Suppressor macrophage (primary cell): ENCODE results near the gene NUP210.

Experiments
- DNase-seq, 4 experiments: peaks; one replicate each; pipeline ENCODE4 v3.0.0-alpha.2; 2020 to 2022

The NUP210 gene

DNA sequence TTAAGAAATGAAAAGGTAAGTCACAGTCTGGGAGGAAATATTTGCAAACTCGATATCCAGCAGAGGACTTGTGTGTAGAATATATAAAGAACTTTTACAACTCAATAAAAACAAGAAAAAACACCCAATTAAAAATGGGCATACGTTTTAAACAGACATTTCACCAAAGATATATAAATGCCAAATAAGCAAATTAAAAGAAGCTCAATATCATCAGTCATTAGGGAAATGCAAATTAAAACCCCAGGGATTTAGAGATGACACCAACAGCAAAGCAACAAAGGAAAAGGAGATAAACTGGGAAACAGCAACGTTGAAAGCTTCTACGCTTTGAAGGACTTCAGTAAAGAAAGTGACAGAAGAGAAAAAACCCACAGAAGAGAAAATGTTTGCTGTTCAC is 132.3 kb downstream of the NUP210 start:
- DNase-seq, result no peak

DNA sequence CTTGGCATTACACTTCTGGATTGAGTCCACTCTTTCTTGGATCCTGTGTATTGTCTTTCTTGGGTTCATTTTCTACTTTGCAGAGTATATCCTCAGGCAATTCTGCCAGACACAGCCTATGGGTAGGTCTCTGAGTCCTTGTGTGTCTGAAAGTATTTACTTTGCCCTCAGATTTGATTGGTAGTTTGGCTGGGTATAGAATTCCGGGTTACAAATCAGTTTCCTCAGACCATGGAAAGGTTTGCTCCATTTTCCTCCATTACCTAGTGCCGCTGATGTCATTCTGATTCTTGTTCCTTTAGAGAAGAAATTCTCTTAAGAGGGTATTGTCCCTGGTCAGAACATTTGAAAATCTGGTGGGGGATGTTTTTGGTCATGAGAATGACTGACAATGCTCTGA is 133.2 kb downstream of the NUP210 start:
- no peak for DNase-seq

DNA sequence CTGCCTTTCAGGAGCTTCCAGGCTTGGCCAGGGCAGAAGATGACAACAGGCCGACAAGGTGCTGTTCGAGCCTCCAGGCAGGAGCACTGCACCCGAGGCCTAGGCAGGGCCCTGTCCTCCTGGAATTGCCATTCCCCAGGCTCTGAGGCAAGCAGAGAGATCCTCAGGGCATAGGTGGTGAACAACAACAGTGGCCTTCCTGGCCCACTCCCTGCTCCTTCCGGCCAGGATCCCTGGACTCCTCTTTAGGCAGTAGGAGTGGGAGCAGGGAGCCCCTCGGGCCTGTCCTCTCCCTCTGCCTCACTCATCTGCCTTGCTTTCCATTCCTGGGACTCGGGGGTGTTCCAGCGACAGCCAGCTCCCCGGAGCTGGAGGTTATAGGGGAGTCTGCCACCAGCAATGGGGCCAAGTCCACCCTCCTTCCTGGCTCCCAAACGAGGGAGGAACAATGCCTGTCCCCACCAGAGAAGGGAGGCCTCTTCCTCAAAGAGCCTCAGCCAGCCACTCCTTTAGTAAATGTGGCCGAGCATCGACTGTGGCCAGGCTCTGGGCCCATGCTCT is 135.0 kb downstream of the NUP210 start:
- no peak for DNase-seq

DNA sequence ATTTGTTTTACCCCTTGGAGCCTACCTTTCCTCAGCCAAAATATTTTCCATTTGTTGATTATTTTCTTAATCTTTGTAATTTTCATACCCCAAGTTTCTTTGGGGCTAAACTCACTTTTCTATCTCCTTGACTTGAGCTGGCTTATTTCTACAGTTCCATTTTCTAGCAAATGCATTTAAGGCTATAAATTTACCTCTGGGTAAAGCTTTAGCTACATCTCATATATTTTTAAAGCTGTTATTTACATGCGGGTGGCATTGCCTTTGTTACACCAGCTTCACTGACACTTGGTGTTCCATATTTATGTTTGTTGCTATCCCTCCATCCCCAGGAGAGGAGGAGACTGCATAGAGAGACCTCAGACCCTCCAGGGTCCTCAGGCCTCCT is 136.3 kb downstream of the NUP210 start:
- no peak for DNase-seq

DNA sequence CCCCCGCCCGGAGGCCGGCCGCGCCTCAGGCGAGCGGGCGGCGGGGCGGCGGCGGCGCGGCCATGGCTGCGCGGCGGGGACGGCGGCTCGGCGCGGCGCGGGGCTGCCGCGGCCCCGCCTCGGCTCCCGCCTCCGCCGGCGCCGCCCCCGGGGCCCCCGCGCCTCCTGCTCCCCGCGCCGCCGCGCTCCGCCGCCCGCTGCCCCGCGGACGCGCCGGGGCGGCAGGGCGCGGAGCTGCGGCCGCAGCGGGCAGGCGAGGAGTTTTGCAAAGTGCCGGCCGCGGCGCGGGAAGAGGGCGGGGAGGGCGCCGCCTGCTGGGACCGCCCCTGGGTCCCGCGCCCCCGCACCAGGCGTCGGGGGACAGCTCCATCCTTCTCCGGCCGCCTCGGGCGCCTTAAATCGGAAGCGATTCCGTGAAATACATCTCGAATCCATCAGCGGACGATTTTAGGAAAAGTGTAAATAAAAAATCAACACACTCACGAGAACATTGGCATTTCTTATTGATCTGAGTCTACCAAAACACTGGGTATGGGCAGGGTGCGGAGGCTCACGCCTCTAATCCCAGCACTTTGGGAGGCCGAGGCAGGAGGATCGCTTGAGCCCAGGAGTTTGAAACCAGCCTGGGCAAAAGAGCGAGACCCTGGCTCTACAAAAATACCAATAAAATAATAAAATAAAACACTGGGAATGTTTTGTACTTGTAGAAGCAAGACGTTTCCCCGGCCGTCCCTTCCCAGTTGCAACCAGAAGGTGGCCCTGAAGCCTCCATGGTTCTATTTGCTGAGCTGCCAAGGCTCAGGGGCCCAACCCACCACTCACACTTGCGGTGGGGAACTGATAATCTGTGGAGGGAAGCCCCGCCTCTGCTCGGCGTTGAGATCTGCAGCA is 136.9 kb downstream of the NUP210 start:
- peak; percentile 34 to 75 (median 50) for DNase-seq

DNA sequence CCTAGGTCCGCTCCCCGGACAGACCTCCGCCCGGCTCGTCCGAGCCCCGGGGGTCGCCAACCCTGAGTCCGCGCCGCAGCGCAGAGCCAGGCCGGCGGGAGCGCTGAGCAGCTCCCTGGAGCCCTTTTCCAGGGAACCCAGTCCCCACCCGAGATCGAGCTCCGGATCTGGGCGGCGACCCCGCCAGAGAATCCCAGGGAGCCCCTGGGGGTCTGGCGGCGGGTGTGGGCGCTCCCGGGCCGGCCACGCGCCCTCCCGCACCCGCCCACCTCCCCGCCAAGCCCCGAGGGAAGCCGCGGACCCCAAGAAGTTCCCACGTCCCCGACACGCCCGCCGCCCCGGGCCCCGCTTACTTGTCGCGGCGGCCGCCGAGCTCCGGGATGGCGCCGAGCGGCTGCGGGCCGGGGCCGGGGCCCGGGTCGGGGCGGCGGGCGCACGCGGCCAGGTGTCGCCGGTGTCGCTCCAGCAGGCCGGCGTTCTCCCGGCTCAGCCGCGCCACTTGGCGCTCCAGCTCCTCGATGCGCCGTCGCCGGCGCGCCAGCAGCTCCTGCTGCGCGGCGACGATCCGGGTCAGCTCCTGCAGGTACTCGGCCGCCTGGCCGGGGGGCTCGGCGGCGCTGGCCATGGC is 137.7 kb downstream of the NUP210 start:
- peak in 2 of 4 experiments; percentile 31 to 34 for DNase-seq

DNA sequence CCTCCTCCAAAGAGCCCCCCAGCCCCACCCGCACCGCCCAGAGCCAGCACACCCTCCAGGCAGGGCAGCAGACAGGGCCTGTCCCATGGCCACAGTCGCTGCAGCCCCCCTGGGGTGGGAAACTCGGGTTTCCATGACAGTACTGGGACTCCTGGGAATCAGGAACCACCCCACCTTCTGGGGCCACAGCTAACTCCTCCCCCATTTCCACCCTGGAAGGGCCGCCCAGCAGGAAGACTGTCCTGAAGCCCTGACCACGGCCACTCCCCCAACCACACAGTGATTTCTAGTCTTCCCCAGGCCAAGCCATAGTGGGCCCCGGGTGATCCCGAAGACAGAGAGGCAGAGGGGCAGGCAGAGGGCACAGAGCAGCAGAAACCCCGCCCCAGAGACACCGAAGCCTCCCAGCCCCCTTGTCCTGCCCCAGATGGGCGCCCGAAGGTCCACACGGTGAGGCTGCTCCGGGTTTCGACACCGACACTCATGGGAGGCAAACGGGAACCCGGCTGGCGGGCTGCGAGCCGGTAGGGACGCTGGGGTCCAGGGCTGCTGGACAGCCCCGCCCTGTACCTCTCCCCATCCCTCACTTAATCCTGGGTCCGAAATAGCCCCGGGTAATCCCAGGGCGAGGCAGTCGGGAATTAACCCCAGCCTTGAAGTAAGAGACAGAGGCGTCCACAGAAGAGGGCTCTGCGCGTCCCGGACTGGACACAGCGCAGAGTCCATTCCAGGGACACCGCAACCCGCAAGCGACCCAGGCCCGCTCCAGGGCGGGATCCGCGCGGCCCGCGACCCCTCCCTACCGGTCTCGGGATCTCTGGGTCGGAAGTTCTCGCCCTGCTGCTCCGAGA is 138.4 kb downstream of the NUP210 start:
- DNase-seq, result peak; percentile 50 to 70 (median 61)

DNA sequence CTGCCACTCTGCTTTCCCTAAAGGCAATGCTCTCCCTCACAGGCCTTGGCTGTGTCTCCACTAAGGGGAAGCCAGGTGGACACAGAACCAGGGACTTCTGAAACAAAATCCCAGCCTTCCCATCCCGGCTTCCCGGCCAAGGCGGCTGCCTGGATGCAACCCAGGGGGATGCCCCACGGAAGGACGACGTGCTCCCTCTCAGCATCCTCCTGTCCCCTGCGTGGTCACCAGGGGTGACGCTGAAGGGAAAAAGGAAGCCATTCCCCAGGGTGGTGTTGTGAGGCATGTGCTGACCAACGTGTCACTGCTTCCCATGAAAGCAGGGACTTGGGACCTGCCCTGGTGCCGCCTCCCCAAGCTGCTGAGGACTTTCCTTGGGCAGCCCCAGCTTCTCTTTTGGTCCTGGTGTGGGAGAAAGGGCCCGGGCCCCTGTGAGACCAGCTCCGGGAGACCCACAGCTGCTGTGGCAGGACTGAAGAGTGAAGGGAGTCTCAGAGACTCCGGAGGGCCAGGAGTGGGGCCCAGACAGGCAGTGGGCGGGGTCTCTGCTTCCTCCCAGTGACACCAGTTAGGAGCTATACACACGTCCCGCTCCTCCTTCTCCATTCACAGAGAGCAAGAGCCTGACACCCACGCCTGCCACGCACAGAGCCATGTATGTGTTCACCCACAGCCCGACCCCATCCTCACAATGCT is 139.2 kb downstream of the NUP210 start:
- peak; percentile 55 to 80 (median 72) for DNase-seq

DNA sequence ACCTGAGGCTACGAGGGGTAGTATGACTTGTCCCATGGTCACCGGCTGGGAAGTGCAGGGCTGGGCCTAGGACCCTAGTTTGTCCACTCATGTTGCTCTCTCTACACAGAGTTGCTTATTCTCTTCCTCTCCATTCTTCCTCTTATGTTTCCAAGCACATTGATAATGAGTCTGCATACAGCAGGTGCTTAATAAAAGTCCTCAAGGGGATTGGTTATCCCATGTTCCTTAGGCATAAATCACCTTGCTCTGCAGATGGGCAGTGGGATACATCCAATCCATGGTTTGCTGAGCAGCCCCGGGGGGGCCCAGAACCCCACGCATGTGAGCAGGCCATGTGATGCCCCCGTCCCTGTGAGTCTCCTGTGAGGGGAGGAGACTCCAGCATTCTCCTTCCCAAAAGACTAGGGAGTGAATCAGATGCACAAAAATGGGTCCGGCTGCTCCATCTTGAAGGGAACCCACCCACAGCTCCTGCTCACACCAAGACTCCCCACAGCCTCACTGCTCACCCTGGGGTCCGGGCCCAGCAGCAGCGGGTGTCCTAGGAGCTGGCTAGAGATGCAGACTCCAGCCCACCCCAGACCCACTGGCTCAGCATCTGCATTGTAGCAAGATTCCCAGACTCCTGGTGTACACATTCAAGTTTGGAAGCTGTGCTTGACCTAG is 139.9 kb downstream of the NUP210 start:
- DNase-seq, result no peak

DNA sequence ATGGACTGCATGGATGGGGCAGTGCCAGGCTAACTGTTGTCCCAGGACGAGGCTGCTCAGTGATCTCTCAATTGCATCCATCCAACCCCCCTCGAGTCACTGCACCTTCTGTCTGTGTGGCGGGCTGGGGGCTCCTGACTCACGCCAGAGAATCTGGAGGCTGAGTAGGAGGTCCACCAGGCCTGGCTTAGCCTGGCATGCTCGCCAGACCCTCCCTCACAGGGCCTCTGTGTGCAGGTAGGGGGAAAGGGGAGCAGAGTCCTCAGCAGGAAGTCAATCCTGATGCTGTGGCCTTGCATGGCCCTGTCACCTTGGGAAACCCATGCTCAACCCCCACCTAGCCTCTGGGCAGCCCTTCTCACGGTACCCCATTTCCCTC is 140.6 kb downstream of the NUP210 start:
- no peak for DNase-seq

DNA sequence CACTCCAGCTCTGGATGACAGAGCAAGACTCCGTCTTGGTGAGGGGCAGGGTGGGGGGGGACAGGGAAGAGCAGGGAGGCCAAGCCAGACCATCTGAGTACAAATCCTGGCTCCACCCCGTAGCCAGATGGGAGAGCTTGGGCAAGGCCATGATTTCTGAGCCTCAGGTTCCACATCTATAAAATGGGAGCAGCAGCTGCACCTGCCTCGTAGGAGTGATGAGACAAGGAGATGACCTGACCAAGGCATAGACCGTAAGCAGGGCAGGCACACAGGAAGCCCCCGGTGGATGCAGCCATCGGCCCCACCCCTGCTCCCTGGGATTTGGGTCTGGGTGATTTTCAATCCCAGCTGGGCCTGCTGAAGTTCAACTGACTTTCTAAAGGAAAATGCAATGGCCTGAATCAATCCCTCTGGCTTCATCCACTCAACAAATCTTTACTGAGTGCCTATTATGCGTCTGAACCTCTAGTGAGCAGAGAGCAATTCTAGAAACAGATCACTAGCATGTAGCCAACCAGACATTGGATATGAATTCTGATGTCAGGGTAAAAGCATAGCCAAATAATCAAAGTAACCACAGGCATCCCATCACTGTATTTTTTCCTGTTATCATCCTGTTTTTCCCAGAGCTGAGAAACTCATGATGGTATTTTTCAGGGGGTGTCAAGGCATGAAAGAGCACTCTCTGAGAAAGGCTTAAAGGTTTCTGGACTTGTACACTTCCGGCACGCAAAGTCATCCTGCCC is 141.2 kb downstream of the NUP210 start:
- no peak for DNase-seq

DNA sequence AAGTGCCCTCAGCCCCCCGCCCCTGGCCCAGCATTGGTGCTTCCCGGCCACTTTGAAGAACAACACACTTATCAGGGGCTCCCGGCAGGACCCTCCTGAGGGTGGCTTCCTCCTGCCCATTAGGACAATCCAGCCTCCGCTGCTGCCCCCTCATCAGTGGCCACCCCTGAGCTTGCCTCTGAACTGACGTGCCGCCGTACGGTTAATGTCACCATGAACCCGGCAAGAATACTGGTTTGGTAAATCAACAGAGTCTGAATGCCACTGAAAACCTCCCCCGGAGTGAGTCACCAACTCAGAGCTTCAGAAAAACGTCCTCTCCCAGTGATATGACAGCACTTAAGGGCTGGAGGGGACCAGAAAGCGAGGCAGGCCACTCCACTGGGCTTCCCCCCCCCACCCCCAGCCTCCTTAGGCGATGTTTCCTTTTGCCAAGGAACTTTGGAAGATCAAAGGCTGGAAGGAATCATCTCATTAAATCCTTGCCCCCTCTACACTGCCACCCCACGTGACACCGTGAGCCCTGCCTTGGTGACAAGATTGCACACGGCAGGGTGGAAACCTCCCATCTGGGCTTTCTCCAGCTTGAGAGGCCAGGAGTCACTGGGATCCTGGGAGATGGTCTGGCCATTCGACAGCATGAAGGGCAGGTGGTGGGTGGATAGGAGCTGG is 142.1 kb downstream of the NUP210 start:
- DNase-seq, result peak in 3 of 4 experiments; percentile 17 to 23 (median 20)

DNA sequence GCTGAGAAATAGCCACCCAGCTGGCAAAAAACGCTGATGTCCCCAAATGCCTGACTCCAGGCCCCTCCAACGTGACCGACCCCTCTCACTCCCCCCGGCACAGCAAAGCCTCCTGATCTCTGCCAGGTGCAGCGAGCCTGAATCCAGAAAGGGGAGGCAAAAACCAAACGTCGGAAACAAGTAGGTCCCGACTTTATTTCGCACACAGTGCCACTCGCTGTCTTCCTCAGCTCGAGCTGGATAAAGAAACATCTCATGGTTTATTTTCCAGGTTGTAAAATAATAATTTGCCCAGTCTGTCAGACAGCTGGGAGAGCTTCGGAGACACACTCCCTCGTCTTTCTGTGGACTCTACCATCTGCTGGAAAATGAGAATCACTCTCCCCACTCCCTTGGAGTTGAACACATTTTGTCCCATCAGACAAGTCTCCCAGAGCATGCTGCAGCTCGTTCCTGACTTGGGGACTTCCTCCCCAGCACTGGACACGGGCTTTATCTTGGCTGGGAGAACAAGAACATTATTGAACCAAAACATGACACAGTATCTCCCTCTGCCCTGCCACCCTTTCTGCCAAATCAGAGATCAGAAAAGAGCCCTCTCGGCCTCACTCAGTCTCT is 142.8 kb downstream of the NUP210 start:
- no peak for DNase-seq

DNA sequence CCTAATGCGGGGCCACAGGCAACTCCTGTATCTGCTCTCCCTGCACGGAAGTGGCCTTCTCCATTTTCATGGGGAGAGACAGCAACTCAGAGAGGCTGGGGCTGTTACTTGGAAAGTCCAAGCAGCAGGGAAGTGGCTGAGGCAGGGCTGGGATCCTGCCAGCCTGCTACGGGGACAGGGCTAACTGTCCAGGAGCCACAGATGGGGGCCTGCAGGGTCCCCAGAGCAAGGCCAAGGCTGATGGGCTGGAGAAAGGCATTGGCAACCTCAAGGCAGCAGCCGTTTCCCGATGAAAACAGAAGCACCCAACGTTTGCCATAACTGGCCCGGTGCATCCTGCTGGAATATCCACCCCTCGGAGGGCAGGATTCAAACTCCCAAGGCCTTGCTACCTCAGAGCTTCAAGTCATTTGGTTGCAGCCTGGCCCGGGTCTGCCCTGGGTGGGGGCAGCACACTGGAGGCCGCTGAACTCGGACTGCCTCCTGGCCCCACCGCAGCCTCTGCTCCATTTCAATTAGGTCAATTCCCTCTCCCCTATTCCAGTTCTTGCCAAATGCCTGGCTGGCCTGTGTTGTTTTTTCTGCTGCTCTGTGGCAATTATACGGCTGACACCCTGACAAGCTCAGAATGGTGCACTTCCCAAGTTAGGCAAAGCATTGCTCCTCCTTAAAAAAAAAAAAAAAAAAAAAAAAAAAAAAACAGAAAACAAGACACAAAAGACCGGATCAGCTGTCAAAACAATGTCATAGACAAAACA is 143.5 kb downstream of the NUP210 start:
- DNase-seq, result no peak

DNA sequence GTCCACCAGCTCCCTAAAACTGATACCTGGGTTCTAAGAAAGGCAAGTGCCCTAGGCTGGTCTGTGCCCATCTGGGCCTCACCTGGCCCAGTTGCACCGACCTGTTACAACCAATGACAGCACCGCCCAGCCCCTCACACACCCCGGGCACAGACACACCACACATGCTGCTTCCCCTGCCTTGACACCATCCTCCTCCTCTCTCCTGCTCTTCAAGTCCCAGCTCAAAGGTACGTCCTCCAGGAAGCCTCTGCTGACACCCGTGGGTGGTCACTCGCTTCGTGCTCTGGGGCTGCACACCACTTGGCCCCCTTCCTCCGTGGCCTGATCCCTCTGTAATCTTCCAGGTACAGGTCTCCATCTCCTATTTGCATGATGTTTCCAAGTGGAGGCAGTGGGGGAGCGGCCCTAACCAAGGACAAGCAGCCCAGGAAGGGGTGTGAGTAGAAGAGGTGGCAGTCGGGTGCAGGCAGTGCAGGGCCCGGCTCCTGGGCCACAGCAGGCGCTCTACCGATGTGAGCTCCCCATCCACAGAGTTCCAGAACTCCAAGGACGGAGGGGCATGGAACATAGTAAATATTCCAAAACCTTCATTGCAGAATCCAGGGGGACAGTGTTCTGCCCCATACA is 144.6 kb downstream of the NUP210 start:
- DNase-seq, result no peak

DNA sequence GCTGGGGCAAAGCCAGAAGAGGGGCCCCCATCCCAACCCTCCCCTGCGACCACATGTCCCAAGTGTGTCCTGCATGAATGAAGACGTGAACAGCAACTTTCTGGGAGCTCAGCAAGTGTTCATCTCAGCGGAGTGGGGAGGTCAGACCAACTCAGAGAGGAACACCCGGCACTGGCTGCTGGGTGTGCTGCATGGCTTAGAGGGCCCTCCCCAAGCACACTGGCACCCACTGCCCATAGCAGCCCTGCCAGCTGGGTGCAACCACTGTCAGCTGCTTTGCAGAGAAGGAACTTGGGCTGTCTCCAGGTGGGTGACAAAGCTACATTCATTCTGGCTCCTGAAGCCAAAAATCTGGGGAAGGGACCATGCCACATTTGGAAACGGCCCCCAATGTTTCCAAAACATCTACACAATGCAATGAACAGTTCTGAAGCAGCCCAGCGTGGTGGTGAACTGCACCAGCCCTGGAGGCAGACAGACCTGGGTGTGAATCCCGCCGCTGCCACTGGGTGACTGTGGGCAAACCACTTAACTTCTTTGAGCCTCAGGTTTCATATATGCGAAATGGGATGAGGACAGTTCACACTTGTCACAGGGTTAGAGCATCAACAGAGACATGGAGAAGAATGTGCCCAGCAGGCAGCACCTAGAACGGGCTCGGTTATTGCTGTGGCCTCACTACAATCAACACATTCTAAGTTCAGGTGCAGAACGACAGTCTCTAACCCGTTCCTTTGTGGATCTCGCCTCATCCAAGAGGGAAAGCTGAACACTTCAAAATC is 145.4 kb downstream of the NUP210 start:
- no peak for DNase-seq

DNA sequence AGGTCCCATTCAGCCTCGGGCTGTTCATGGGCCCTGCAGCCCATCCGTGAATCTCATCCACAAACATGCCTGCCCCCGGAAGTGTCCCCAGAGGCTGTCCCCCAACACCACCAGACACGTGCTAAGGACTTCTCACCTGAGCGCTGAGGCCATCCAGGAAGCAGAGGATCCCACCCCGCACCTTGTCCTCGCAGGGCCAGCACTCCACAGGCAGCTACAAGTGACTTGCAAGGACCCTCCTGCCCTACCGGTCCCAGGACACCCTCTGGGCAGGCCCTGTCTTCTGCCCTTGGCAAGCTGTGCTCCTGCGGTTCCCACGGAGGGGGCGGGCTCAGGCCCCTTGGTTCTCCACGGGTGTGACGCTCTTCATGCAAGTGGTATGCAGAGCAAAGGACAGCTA is 146.0 kb downstream of the NUP210 start:
- DNase-seq, result no peak

DNA sequence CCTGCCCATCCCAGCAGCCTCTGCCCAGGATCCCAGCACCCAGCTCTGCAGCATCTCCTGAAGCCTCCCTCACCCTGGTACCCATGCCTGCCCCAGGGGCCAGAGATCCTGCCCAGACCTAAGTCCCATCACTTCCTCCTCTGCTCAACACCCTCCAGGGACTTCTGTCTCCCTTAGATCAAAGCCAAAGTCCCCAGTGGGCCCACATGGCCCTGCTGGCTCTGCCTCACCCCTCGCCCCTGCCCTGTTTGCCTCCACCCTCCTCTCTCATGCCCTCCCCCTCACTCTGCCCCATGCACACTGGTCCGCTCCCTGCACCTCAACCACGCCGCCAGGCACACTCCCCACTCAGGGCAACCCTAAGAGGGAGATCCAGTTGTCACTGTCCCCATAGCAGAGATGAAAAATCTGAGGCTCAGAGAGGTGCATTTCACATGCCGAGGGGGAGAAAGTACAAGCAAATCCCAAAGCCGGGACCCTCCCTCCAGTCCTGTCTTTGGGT is 146.5 kb downstream of the NUP210 start:
- DNase-seq, result no peak
